ENCODE results near the gene PHACTR1.

GRCh38 chr6:13141387-13141786 is 424.8 kb downstream of the PHACTR1 start:
- TF ChIP-seq EP300 (IDR thresholded peaks at IDR 0.05; ENCODE audit: borderline replicate concordance) (no peak), RAD21 (IDR thresholded peaks at IDR 0.05; ENCODE audit: low read depth) (no peak), NFIC (IDR thresholded peaks at IDR 0.05) (no peak), REST (IDR thresholded peaks at IDR 0.05; ENCODE audit: low read depth) (no peak), TAF1 (IDR thresholded peaks at IDR 0.05; ENCODE audit: low read depth) (no peak), FOXM1 (IDR thresholded peaks at IDR 0.05; ENCODE audit: borderline replicate concordance, low read depth) (no peak), CREB1 (IDR thresholded peaks at IDR 0.05; ENCODE audit: low read depth) (no peak), CEBPB (IDR thresholded peaks at IDR 0.05) (no peak), MAX (IDR thresholded peaks at IDR 0.05) (no peak), USF1 (IDR thresholded peaks at IDR 0.05) (no peak), YY1 (IDR thresholded peaks at IDR 0.05; ENCODE audit: low read depth) (no peak), ZBTB7A (IDR thresholded peaks at IDR 0.05; ENCODE audit: low read depth) (no peak)

All from Ishikawa (cell line).